Measurements from ENCODE around the gene CCL22. TPM values are rescaled to one million over a fixed set of nuclear protein-coding genes. Genes with fewer than 3 reads are reported as not detected.
A peak's percentile ranks its signal among the peaks of the same experiment; 100 is the strongest.

The CCL22 gene
- total and polyA plus RNA-seq, 2 donors from 2014 or later: 1.3 TPM; not detected in 1

GRCh38 chr16:57413301-57413730 lies 54.7 kb downstream of the CCL22 start:
- TF ChIP-seq CTCF (IDR thresholded peaks at IDR 0.05; ENCODE audit: borderline replicate concordance, extremely low read depth, insufficient read depth): no peak
- intact Hi-C loops (cut with DNase I): loop anchor here (10.0 kb wide), 1 partner anchor 101 kb away; no protein-coding TSS in a partner anchor
- no peak overlapping the region for H3K9ac ChIP-seq (ENCODE audit: low read length in 3 of 3)
- H3K36me3 ChIP-seq (ENCODE audit: control insufficient read depth in 2 of 3, insufficient read depth in 3 of 3, low read length in 3 of 3): no peaks in the 10 kb centered on the region
- DNase-seq (peak in 1 of 5 donors; percentile 55), FAIRE-seq (no peak)
- peaks cover 0 to 15% (median 0%) of the 10 kb centered on the region in 3 donors for H3K4me1 ChIP-seq (ENCODE audit: control insufficient read depth in 2 of 3, insufficient read depth in 2 of 3, low read depth in 1 of 3, low read length in 3 of 3)
- no peak overlapping the region for H3K27ac ChIP-seq (ENCODE audit: low read depth in 2 of 2, low read length in 2 of 2)
- H3K27me3 ChIP-seq (ENCODE audit: control insufficient read depth, insufficient read depth, low read length): no peaks in the 10 kb centered on the region
- no peaks in the 10 kb centered on the region for H3K9me3 ChIP-seq (ENCODE audit: control insufficient read depth in 2 of 3, insufficient read depth in 1 of 3, low read length in 3 of 3)
- no peak overlapping the region for H3K4me3 ChIP-seq (ENCODE audit: low read length in 3 of 3)

- Histone ChIP-seq H3K9ac (ENCODE audit: low read length in 3 of 3) (no peak overlapping the region), H3K36me3 (ENCODE audit: control insufficient read depth in 2 of 3, insufficient read depth in 3 of 3, low read length in 3 of 3) (no peaks in the 10 kb centered on the region), H3K4me1 (ENCODE audit: control insufficient read depth in 2 of 3, insufficient read depth in 2 of 3, low read depth in 1 of 3, low read length in 3 of 3) (peaks cover 0 to 18% (median 0%) of the 10 kb centered on the region in 3 donors), H3K27me3 (ENCODE audit: control insufficient read depth, insufficient read depth, low read length) (no peaks in the 10 kb centered on the region), H3K4me3 (ENCODE audit: low read length in 3 of 3) (no peak overlapping the region), H3K27ac (ENCODE audit: low read depth in 2 of 2, low read length in 2 of 2) (no peak overlapping the region), H3K9me3 (ENCODE audit: control insufficient read depth in 2 of 3, insufficient read depth in 1 of 3, low read length in 3 of 3) (no peaks in the 10 kb centered on the region)
- TF ChIP-seq CTCF (IDR thresholded peaks at IDR 0.05; ENCODE audit: borderline replicate concordance, extremely low read depth, insufficient read depth): no peak
- DNase-seq (no peak), FAIRE-seq (no peak)
- intact Hi-C loops (cut with DNase I): loop anchor here (10.0 kb wide), 1 partner anchor 101 kb away; no protein-coding TSS in a partner anchor
Measured at GRCh38 chr16:57413733-57414132, 55.1 kb downstream of the CCL22 start.

Other genes with a start within 250 kb of the CCL22 start
- gene PSME3IP1, start 172.7 kb upstream of the CCL22 start, total RNA-seq: 84.6 TPM
- 79.1 TPM for gene PSME3IP1, start 172.7 kb upstream of the CCL22 start, polyA plus RNA-seq (ENCODE audit: insufficient read depth, low read depth, low replicate concordance)
- gene RSPRY1, start 172.5 kb upstream of the CCL22 start, total RNA-seq: 32.2 TPM
- gene RSPRY1, start 172.5 kb upstream of the CCL22 start, polyA plus RNA-seq (ENCODE audit: insufficient read depth, low read depth, low replicate concordance): 14.4 TPM
- 61.5 TPM for gene ARL2BP, start 113.5 kb upstream of the CCL22 start, total RNA-seq
- gene ARL2BP, start 113.5 kb upstream of the CCL22 start, polyA plus RNA-seq (ENCODE audit: insufficient read depth, low read depth, low replicate concordance): 53.9 TPM
- gene PLLP, start 74.1 kb upstream of the CCL22 start, total RNA-seq: 64.4 TPM
- gene PLLP, start 74.1 kb upstream of the CCL22 start, polyA plus RNA-seq (ENCODE audit: insufficient read depth, low read depth, low replicate concordance): 83.8 TPM
- gene CX3CL1, start 13.7 kb downstream of the CCL22 start, total RNA-seq: 46.4 TPM
- gene CX3CL1, start 13.7 kb downstream of the CCL22 start, polyA plus RNA-seq (ENCODE audit: insufficient read depth, low read depth, low replicate concordance): 39.1 TPM
- gene CCL17, start 46.0 kb downstream of the CCL22 start, total RNA-seq: 1.5 TPM
- gene CCL17, start 46.0 kb downstream of the CCL22 start, polyA plus RNA-seq (ENCODE audit: insufficient read depth, low read depth, low replicate concordance): not detected
- 53.6 TPM for gene CIAPIN1, start 88.6 kb downstream of the CCL22 start, total RNA-seq
- gene CIAPIN1, start 88.6 kb downstream of the CCL22 start, polyA plus RNA-seq (ENCODE audit: insufficient read depth, low read depth, low replicate concordance): 56.3 TPM
- 78.0 TPM for gene COQ9, start 88.7 kb downstream of the CCL22 start, total RNA-seq
- gene COQ9, start 88.7 kb downstream of the CCL22 start, polyA plus RNA-seq (ENCODE audit: insufficient read depth, low read depth, low replicate concordance): 200 TPM
- gene POLR2C, start 103.9 kb downstream of the CCL22 start, total RNA-seq: 58.9 TPM
- 68.9 TPM for gene POLR2C, start 103.9 kb downstream of the CCL22 start, polyA plus RNA-seq (ENCODE audit: insufficient read depth, low read depth, low replicate concordance)
- 63.7 TPM for gene DOK4, start 127.7 kb downstream of the CCL22 start, total RNA-seq
- 57.2 TPM for gene DOK4, start 127.7 kb downstream of the CCL22 start, polyA plus RNA-seq (ENCODE audit: insufficient read depth, low read depth, low replicate concordance)
- 11.9 TPM for gene CCDC102A, start 177.8 kb downstream of the CCL22 start, total RNA-seq
- gene CCDC102A, start 177.8 kb downstream of the CCL22 start, polyA plus RNA-seq (ENCODE audit: insufficient read depth, low read depth, low replicate concordance): 5.7 TPM
- gene ADGRG5, start 183.9 kb downstream of the CCL22 start, total RNA-seq: 2.2 TPM
- gene ADGRG5, start 183.9 kb downstream of the CCL22 start, polyA plus RNA-seq (ENCODE audit: insufficient read depth, low read depth, low replicate concordance): 0.15 TPM